GM04504 (cell line): ENCODE measurements around the gene TAF8.
"Not testable (repeated sequence)": the region's sequence is repeated elsewhere in the genome, so short reads cannot be mapped to it uniquely, and the experiment has no call there.

Source experiments
- DNase-seq: peaks from one replicate; pipeline ENCODE4 v3.0.0-alpha.2; 2012; ENCODE audit warnings: low read depth

Gene TAF8

DNA sequence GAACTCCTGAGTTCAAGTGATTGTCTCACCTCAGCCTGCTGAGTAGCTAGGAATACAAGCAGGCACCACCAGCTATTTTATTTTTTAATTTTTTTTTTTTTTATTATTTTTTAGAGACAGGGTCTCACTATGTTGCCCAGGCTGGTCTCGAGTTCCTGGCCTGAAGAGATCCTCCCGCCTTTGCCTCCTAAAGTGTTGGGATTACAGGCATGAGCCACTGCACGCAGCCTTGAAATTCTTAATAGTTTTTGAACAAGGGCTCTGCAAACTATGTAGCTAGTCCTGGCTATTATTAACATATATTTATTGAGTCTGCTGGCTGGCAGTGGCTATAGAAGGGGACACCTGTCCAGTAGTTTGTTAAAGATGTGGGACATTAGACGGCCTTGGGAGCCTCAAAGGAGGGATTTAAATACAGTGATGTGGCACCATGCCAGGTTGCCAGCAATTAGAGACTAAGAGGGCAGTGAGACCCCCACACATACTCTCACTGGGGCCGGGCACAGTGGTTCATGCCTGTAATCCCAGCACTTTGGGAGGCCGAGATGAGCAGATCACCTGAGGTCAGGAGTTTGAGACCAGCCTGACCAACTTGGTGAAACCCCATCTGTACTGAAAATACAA, 21.1 kb upstream of the TAF8 start:
- no peak for DNase-seq

DNA sequence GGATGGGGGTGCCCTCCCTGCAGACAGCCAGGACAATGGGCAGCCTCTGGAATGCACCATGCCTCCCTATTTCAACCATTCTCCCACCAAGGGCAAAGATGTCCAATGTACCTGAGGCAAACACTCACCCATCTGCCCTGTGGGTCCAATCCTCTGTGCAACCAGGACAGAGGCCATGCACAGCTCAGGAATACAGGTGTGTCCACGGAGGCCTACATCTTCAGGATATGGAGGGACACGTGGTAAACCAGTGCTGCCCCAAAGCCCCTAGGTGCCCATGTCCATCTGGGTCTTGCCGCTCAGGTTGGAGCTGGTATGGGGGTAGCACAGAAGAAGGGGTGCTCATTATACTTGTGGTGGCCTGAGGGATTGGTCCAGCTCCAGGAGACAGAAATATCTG, 20.4 kb upstream of the TAF8 start:
- no peak for DNase-seq

DNA sequence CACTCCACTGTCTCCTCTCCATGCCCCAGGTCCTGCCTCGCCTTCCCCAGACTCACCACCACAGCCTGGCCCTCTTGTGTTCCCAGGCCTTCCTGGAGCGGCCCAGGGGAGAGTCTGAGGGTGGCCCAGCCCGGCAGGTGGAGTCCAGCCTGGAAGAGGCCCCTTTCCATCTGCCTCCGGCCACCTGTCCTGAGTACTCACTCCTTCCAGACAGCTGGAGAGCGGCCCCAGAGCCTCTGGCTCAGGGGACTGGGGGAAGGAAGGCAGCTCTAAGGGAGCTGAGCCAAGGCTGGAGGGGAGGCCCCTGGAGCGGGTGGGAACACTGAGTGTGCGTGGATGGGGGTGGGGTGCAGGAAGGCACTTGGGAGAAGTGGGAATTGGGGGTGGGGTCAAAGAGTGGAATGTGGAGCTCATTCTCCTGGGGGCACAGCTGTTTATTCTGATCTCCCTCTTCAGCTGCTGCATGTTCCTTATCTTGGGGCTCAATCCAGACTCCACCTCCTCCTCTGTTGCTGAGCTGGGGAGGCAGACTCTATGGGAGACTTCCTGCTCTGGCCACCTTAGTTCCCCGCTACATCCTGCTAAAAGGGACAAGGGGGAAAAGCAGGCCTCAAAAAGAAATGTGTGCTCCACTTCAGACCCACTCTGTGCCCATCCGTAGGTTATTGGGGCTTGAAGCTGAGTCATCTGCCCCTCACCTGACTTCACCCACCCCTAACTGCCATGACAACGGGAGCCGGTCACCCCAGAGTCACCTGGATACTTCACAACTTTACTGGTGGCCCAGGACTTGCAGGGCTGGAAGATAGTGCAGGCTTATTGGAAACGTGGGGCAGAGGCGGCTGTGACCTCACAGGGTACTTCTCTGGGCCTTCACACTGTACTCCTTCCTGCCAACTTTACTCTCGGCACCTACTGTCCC, 19.5 kb upstream of the TAF8 start:
- DNase-seq: no peak

DNA sequence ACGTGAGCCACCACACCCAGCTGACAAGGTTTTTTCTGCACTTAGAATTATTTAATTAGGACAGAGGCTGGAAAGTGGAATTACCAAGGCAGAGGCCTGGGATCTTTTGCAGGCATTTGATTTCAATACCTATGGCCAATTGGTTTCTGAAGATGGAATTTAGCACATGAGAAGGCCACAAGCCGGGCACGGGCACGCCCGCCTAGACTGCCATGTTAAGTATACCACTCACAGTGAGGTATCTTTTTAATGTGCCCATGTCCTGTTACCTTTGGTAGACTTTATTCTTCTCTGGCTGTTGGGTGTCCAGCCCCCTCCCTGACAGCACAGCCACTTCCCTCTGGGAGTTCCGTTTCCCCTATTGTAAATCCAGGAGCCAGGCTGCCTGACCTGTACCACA, 18.0 kb upstream of the TAF8 start:
- DNase-seq: no peak

DNA sequence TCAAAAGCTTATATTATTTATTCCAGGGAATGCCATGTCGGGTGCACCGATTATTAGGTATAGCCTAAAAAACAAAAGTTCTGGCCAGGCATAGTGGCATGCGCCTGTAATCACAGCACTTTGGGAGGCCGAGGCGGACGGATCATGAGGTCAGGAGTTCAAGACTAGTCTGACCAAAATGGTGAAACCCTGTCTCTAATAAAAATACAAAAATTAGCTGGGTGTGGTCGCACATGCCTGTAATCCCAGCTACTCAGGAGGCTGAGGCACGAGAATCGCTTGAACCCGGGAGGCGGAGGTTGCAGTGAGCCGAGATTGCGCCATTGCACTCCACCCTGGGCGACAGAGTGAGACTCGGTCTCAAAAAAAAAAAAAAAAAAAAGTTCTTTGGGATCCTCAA, 12.7 kb upstream of the TAF8 start:
- not testable (repeated sequence) for DNase-seq

DNA sequence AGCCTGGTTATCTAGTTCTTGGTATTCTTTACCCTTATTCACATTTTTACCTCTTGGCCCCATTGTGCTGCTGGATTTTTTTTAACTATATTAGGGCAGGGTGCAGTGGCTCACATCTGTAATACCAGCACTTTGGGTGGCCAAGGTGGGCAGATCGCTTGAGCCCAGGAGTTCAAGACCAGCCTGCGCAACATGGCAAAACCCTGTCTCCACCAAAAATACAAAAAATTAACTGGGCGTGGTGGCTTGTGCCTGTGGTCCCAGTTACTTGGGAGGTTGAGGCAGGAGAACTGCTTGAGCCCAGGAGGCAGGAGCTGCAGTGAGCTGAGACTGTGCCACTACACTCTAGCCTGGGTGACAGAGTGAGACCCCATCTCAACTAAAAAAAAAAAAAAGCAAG, 12.2 kb upstream of the TAF8 start:
- DNase-seq: no peak

DNA sequence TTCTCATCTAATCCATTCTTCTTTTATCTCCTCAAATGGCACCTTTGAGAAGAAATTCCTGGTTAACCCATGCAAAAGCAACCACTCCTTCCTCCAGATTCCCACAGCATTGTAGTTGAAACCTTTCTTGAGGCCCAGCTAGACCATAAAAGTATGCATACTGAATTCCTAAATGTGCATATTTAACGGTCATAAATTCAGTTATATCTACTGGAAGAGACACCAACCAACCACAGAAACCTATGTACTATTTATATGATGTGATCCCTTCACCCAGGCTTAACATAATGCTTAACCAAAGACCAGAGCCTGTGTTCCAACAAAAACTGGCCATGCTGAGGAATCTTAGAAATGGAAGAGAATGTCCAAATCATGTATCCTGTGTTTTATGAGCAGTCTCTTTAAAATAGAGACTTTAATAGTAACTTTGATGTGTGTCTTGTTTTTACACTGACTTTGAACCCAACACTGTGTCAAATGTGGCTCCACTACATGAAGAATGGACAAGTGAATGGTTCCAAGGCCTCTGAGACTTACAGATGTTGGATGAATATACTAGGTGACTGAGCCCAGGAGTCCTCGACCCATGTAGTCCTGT, 11.4 kb upstream of the TAF8 start:
- no peak for DNase-seq

DNA sequence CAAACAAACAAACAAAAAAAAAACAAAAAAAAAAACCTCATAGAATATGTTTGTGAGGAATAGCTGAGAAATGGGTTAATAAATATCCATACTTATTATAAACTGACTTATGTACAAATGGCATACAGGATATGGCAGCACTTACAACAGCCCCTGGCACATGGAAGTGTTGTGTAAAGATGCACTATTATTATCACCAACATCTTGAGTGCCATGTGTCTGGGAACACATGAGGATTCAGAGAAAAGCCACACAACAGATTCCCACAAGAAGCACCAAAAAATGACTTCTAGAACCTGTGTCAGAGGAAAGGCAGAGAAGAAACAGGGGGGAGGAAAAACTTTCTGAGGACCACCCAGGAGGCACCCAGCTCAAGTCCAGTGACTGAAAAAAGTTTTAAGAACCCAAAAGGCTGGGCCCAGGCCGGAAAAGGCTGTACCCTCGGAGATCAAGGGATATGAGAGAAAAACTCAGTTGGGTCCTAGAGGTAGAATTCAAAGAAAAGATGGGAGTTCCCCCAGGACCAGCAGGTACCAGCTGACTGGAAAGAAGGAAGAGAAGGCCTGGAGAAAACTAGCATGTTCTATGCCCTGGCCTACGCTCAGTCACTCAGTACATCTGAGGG, 9.4 kb upstream of the TAF8 start:
- no peak for DNase-seq

DNA sequence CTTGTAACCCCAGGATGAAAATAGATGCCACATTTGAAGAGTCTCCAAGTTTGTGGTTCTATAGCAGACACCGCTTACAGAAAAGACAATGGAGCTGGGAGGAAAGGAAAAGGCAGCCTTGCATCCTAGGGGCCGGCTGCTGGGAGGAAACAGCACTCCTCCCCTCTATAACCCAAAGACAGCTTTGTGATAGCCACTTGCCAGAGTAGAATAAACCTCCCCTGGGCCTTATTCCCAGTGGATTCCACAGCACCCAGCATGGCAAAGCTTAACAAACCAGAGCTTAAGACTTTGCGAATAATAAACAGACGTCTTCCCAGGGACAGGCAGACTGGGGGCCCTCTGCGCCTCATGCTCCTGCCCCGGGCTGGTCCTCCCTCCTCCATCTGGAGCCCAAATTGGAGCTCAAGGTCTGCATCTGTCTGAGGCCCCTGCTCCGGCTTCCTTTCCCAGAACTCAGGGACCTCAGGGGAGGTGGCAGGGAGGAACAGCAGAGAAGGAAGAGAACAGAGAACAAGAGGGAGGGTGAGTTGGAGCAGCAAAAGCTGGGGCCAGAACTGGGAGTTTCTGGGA, 8.8 kb upstream of the TAF8 start:
- no peak for DNase-seq

DNA sequence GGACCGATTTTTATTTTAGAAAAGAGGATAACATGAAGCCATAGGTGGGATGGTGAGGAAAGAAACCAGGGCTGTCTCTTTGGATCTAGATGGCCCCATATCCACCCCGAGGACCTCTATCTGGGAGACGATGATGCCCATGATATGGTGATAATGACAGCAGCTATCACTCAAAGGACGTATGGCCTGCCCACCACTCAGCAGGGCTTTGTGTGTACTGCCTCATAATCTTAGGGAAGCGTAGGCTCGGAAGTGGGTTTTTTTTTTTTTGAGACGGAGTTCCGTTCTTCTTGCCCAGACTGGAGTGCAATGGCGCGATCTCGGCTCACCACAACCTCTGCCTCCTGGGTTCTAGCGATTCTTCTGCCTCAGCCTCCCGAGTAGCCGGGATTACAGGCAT, 8.2 kb upstream of the TAF8 start:
- no peak for DNase-seq

DNA sequence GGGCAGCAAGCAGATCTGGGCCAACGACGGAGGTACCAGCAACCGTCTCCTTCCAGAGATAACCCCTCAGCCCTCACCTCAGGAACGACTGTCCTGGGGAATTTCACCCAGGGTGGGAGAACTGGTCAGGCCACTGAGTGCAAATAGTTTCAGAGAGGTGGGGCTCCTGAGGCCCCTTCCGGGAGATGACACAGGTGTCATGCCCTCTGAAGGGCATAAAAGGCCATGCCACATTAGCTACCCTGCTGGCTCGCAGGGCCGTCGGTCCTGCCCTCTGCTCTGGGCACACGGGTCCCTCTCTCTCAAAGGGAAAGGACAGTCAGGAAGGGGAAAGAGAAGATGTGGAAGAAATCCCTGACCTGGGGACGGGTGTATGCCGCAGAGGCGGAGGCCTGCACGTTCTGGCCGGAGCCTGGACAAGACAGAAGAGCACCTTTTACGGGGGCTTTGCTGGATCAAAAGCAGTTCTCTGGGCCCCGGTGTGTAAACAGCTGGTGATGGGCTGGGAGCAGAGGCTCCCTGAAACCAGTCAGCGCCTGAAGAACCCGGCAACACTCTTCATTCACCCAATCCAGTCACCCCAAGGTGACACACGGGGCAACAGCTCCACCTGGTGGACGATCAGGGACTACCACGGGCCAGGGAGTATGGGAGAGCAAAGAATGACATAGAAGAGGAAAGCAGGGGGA, 6.4 kb upstream of the TAF8 start:
- DNase-seq: peak; percentile 58

DNA sequence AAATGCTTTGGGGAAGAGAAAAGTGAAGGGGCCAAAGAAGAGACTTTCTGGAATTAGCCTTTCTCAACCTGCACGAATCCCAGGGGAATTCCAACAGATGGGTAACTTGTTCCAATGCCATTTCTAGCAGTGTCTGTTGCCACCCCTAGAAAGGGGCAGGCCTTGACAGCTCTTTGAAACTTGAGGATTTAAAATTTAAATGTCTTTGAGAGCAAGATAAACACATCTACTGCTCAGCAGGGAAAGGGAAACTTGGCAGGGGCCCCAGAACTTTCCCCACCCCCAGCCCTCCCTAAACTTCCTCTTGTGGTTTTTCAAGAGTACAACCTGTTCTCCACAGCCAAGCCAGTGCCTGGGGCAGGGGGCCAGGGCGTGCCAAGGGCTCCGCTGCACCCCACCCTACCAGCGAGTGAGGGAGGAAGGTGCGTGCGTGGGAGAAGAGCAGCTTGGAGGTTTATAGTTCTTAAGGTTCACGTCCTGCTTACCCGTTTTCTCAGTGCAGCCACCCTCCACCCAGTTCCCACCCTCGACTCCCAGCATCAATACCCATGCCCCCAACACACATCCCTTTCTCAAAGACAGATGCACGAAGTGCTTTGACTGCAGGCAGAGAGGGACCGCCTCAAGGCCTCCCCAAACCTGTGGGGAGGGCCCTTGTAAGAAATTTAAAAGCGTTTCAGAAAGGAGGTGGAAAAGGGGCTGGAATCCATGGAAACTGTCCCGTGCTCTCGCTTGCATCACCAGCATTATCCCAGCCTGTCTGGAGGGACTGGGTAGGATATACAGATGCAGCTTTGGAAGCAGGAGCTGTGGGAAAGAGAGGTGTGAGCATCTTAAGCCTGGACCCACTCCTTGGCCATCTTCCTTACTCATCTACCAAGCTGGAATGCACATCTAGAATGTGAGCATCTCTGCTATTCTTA, 4.5 kb upstream of the TAF8 start:
- peak; percentile 21 for DNase-seq

DNA sequence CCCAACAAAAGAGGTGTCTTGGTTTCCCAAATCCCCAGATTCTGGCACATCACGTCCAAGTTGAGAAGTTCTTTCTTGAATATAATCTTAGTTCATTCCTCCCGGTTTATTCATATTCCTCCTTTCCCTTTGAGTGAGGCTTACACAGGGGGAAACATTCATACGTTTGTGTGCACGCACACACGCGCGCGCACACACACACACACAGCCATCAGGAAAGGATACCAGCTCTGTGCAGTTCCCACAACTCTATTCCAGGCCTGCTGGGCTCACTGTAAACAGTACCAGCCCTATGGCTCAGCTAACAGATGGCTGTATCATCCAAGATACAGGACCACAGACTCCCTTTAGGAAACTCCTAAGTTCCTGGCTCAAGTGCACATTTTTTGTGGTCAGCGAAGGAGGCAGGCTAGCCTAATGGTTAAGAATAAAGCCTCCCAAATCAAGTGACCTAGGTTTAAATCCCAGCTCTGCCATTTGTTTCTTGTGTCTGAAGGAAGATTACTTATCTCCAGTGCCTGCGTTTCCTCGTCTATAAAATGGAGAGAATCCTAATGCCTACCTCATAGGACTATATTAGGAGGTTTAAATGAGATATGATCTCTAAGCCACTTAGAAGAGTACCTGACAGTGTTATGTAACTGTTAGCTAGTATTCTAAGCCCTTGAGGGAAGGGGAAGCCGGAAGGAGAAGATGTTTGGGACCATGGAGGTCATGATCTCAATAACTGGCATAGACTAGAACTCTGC, 3.7 kb upstream of the TAF8 start:
- DNase-seq: no peak

DNA sequence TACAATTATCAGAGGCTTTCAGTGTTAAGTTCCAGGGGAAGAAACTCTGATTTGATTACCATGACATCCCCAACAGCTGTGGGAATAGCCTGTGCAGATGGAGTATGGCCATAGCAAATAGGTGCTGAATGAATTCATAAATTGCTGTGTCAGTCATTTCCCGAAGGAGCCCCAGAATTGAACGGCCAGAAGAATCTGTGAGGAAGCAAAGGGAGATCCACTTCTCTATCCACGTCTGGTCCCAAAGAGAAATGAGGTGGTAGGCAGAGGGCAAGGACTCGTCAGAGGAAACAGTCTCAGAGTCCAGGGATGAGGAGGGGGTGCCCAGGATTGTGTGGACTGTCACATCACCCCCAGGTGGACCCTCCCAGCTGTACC, 3.1 kb upstream of the TAF8 start:
- no peak for DNase-seq

DNA sequence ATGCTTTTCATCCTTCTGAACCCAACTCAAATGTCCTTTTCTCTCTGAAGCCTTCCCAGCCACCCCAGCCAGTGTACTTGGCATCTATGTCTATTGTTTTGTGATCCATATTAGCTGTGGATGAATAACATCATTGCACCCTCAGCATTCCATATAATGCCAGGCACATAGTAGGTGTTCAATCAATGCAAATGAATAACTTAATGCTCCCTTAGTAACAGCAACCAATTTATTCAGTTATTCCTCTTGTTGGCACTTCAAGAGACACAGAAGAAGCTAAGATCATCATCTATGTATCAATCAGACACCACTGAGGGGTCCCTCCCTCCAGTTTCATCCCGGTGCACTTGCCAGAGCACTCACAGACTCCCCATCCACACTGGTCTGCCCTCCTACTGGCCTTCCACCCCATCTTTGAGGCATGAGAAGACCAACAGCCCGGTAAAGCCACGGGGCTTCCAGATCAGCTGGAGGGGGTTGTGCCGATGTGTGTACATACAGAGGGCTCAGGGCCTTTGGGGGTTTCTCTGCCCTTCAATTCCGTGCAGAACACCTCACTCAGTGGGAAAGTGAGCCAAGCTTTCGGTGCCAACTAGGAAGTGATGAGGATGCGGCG, 2.4 kb upstream of the TAF8 start:
- DNase-seq: no peak

DNA sequence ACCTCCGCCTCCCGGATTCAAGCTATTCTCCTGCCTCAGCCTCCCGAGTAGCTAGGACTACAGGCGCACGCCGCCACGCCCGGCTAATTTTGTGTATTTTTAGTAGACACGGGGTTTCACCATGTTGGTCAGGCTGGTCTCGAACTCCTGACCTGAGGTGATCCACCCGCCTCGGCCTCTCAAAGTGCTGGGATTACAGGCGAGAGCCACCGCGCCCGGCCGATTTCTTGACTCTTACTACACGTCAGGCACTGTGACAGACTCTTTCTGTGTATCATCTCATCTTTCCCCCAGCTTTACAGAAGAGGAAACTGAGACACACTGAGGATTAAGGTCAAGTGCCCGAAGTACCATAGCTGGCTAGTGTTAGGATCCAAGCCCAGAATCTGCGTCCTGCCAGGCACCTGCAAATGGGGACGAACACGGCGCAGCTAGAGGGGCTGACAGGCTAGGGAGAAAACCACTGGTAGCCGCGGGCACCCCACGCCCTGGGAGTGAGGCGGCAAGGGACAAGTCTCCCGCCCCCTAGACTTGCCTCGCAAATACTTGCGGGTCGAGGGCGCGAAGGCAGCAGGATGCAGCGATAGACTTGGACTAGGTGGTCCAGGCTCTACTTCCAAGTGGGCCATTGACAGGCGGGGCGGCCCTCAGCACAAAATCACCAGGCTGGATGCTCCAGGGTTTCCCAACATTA, 1.1 kb upstream of the TAF8 start:
- DNase-seq: no peak

DNA sequence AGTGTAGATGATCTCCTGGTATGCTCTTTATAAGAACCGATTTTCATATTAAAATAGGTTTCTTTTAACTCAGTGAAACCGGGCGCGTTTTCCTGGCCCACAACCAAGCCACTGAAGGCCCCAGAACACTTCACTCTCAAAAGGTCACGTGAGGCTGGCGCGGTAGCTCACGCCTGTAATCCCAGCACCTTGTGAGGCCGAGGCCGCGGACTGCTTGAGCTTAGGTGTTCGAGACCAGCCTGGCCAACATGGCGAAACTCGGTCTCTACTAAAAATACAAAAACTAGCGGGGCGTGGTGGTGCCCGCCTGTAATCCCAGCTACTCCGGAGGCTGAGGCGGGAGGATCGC, 402 bp upstream of the TAF8 start:
- DNase-seq: no peak

DNA sequence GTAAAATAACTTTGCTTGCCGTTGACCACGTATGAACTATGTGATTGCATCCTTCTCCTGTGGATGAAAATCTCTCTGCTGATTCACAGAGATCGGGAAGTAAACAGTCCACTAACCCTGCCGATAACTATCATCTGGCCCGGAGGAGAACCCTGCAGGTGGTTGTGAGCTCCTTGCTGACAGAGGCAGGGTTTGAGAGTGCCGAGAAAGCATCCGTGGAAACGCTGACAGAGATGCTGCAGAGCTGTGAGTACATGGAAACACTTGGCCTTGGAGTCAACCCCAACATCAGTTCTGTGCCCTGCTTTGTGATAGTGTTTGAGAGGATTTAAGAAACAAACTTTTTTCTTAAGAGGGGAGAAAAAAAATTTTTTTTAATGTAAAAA, 937 bp downstream of the TAF8 start:
- DNase-seq: no peak

DNA sequence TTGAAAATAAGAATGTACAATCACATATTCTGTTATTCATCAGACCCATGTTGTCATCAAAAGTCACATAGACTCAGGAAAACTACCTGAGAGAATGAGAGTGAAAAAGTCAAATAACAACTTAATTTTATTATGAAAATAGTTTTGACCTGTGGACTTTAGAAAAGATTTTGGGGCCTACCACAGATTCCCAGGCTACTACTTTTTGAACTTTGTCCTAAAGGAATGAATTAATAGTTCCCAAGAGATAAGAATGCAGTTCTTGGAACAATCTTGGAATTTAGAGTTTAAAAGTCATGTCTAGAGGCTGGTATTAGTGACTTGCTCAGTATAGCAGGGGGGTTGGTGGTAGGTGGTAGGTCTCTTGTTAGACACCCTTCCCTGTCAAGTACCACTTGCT, 3.3 kb downstream of the TAF8 start:
- no peak for DNase-seq
